NCI-H69 (cell line): ENCODE measurements around the gene GDPD5.

Experiments
- DNase-seq: peaks from one replicate; lab custom pipeline; 2025; lab: John Stamatoyannopoulos, UW

GDPD5 gene

GRCh38 chr11:75399344-75400145 is 126.2 kb downstream of the GDPD5 start, which contains the start of gene RPS3:
RPS3 (plus strand) TSS chr11:75399518; CDS start chr11:75399548, 30 bp downstream.
- peak; percentile 97 for DNase-seq

DNA sequence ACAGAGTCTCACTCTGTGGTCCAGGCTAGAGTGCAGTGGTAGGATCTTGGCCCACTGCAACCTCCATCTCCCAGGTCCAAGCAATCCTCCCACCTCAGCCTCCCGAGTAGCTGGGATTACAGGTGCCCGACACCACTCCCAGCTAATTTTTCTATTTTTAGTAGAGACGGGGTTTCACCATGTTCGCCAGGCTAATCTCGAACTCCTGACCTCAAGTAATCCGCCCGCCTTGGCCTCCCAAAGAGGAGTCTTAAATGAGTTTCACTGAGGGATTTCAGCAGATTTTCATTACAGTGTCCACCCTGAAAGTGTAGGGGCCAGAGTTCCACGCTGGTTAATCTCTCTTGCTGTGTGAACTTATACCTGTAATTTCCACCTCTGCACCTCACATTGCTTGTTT is 126.8 kb downstream of the GDPD5 start:
- DNase-seq = no peak

GRCh38 chr11:75394085-75394840 is 131.5 kb downstream of the GDPD5 start:
- DNase-seq = no peak

DNA sequence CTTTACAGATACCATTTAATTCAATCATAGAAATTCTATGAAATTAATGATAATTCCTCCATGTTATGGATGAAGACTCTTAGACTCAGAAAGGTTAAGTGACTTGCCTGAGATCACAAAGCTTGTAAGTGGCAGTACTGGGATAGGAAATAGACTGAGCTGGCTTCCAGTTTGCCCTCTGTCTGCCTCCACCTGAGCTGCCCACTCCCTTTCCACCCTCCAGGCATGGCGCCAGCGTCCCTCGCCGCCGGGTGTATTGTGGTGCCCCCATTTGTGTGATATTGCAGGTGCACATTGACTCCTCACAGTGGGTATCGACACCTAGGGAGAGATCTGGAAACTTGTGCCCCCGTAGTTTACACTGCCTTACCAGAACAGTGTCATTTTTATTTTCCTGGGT is 135.8 kb downstream of the GDPD5 start:
- peak; percentile 65 for DNase-seq

- DNase-seq = no peak
These were observed 136.5 kb downstream of the GDPD5 start for GRCh38 chr11:75389276-75389605.

GRCh38 chr11:75388386-75389275 is 137.1 kb downstream of the GDPD5 start:
- DNase-seq = peak; percentile 96

- DNase-seq = no peak
These were observed 137.9 kb downstream of the GDPD5 start for GRCh38 chr11:75387736-75388294.

DNA sequence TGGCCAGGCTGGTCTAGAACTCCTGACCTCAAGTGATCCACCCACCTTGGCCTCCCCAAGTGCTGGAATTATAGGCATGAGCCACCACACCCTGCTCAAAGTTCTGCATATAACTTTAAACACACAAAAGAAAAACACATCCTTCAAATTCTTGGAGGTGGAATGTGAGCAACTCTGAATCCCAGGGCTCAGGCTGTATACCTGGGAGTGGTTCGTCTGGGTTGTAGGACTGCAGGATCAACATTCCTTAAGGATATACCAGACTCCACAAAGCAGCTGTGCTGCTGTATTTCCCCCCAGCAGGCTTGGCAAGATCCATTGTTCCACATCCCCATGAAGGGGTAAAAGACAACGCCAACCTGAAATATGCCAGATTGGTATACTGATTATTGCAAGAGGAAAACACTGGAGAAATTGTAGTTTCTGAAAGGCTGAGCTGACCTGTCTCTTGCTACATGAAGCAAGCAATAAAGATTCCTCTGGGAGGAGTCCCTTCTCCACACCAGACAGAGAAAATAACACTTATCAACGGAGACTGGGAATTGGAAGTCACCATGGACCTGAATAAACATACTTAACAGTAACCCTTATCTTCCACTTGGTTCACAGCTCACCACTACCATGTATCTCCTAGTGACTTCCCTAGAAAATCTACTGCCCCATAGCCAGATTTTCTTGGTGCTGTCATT is 138.7 kb downstream of the GDPD5 start:
- DNase-seq = no peak
